ENCODE results near the gene RRP36.

DNA sequence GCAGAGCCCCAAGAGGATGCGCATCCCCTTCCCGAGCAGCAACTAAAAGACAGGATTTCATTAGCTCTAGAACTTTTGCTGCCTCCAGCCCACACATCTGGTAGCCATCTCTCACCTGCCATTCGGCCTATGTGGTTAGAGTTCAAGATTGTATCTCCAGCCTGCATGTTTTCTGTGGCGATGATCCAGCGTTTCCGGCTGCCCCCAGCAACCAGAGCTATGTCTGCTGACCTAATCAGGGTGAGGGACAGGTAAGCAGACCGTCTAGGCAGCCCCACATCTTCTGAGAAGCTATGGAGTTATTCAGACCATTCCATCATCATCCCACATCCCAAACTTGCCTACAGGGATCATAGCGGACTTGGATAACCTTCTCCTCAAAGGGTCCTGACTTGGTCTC lies 34.5 kb downstream of the RRP36 start:
- TF ChIP-seq POLR2A (IDR thresholded peaks at IDR 0.05) = no peak
- TF ChIP-seq, protein P1, sequence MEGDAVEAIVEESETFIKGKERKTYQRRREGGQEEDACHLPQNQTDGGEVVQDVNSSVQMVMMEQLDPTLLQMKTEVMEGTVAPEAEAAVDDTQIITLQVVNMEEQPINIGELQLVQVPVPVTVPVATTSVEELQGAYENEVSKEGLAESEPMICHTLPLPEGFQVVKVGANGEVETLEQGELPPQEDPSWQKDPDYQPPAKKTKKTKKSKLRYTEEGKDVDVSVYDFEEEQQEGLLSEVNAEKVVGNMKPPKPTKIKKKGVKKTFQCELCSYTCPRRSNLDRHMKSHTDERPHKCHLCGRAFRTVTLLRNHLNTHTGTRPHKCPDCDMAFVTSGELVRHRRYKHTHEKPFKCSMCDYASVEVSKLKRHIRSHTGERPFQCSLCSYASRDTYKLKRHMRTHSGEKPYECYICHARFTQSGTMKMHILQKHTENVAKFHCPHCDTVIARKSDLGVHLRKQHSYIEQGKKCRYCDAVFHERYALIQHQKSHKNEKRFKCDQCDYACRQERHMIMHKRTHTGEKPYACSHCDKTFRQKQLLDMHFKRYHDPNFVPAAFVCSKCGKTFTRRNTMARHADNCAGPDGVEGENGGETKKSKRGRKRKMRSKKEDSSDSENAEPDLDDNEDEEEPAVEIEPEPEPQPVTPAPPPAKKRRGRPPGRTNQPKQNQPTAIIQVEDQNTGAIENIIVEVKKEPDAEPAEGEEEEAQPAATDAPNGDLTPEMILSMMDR (IDR thresholded peaks at IDR 0.05) = no peak

All from right lobe of liver (tissue), 4 donors.